HepG2 (cell line): ENCODE data around the gene IQCE. TPM values are rescaled to one million over a fixed set of nuclear protein-coding genes. Genes with fewer than 3 reads are reported as not detected.

ENCODE experiments used
- ATAC-seq: fragments of 200-7000 bp; cut with Tn5 transposase; 3 replicates; pipeline ENCODE4 v1.9.1; 2020; ENCODE audit warnings: mild to moderate bottlenecking, moderate library complexity
- BruUV-seq: library from RNA; stranded (reverse); fragments of 400-500 nt; replicated peaks from 2 replicates; lab custom pipeline; 2021; lab: Mats Ljungman, UMichigan
- CTCF ChIA-PET: fragments of 300-600 bp; formaldehyde crosslinking; extraction: SDS; loops from one replicate; lab custom pipeline; 2021; ENCODE audit warnings: low total read pairs, inconsistent platforms, low intra/inter-chr PET ratio; lab: Yijun Ruan, JAX
- POLR2A ChIA-PET: fragments of 350-600 bp; sonication (Branson Sonifier 250); formaldehyde crosslinking; loops from one replicate; lab custom pipeline; 2020; ENCODE audit warnings: antibody characterized with exemption, inconsistent platforms; lab: Yijun Ruan, JAX
- DNase-seq: peaks from one replicate; pipeline ENCODE4 v3.0.0-alpha.2; 2015; ENCODE audit warnings: low spot score
- FAIRE-seq: peaks from 3 replicates; lab custom pipeline; 2011; peaks lifted over from hg19 to GRCh38; lab: Jason Lieb, UNC
- H2AFZ ChIP-seq: one replicate; pipeline ENCODE4 v1.6.1; 2011; ENCODE audit warnings: low read length, inconsistent platforms
- H3K27ac ChIP-seq: fragments of 300-600 bp; 3 replicates; pipeline ENCODE4 v1.8.0; 2011; ENCODE audit warnings: mixed run types, mild to moderate bottlenecking, mixed read lengths, low read length, inconsistent platforms; ENCODE audit not compliant: insufficient read depth; ENCODE audit errors: extremely low read length
- H3K27me3 ChIP-seq, 2 experiments: fragments of 200-600 bp in 1 of 2; 2 replicates in 1 of 2; 3 replicates in 1 of 2; pipeline versions ENCODE4 v1.6.0 to v1.8.0; 2011; ENCODE audit warnings: low read length in 2 of 2, mild to moderate bottlenecking in 2 of 2, moderate library complexity in 2 of 2, inconsistent platforms in 1 of 2; ENCODE audit not compliant: insufficient read depth in 2 of 2, control insufficient read depth in 1 of 2
- H3K36me3 ChIP-seq, 2 experiments: fragments of 200-600 bp in 1 of 2; replicated peaks in 1 of 2; 2 replicates in 1 of 2; 3 replicates in 1 of 2; pipeline versions ENCODE4 v1.5.1 to v1.8.0; 2011; ENCODE audit warnings: low read length in 2 of 2, inconsistent platforms in 1 of 2; ENCODE audit not compliant: insufficient read depth in 2 of 2, control insufficient read depth in 1 of 2
- H3K4me1 ChIP-seq: 2 replicates; pipeline ENCODE4 v1.5.1; 2012; ENCODE audit warnings: low read length, inconsistent platforms; ENCODE audit not compliant: insufficient read depth
- H3K4me2 ChIP-seq: 2 replicates; pipeline ENCODE4 v1.6.0; 2011; ENCODE audit warnings: low read depth, low read length, inconsistent platforms
- H3K4me3 ChIP-seq, 3 experiments: fragments of 200-600 bp in 1 of 3; sonication (generic), shearing (Covaris generic) in 1 of 3; replicated peaks in 1 of 3; 2 replicates each; pipeline ENCODE4 v1.5.1; 2011 to 2016; ENCODE audit warnings: low read length in 3 of 3, inconsistent platforms in 2 of 3, low read depth in 2 of 3, mild to moderate bottlenecking in 2 of 3, control low read depth in 1 of 3, mixed read lengths in 1 of 3; ENCODE audit not compliant: insufficient read depth in 1 of 3
- H3K79me2 ChIP-seq: one replicate; pipeline ENCODE4 v1.6.1; 2011; ENCODE audit warnings: low read length, inconsistent platforms; ENCODE audit not compliant: insufficient read depth
- H3K9ac ChIP-seq: 2 replicates; pipeline ENCODE4 v1.6.0; 2011; ENCODE audit warnings: mild to moderate bottlenecking, low read depth, low read length, inconsistent platforms; ENCODE audit not compliant: insufficient read depth
- H3K9me3 ChIP-seq: 2 replicates; pipeline ENCODE4 v1.5.1; 2012; ENCODE audit warnings: mild to moderate bottlenecking, low read length
- H4K20me1 ChIP-seq: 2 replicates; pipeline ENCODE4 v1.6.0; 2011; ENCODE audit warnings: inconsistent platforms, mild to moderate bottlenecking, low read length, moderate library complexity; ENCODE audit not compliant: insufficient read depth
- CBFB ChIP-seq: sonication (generic); formaldehyde crosslinking; IDR thresholded peaks from 2 replicates; pipeline ENCODE4 v1.4.0; 2020; ENCODE audit warnings: missing genetic modification reagents
- E2F5 ChIP-seq: sonication (generic); formaldehyde crosslinking; conservative IDR thresholded peaks from 2 replicates; pipeline ENCODE4 v1.4.0; 2020; ENCODE audit warnings: missing genetic modification reagents
- SUZ12 ChIP-seq: fragments of 150-350 bp; IDR thresholded peaks from 2 replicates; pipeline ENCODE4 v1.6.1; 2014; ENCODE audit warnings: low read depth, low read length
- ZNF136 ChIP-seq: sonication (generic); formaldehyde crosslinking; IDR thresholded peaks from 2 replicates; pipeline ENCODE4 v1.8.1; 2022; ENCODE audit warnings: low read depth, mild to moderate bottlenecking, moderate library complexity, missing genetic modification reagents
- ZNF354B ChIP-seq: sonication (generic); formaldehyde crosslinking; IDR thresholded peaks from 2 replicates; pipeline ENCODE4 v1.8.0; 2022; ENCODE audit warnings: mild to moderate bottlenecking, missing genetic modification reagents
- ZNF510 ChIP-seq: sonication (generic); formaldehyde crosslinking; IDR thresholded peaks from 2 replicates; pipeline ENCODE4 v1.4.0; 2020; ENCODE audit warnings: low read depth, mild to moderate bottlenecking, missing genetic modification reagents
- ZNF775 ChIP-seq: sonication (generic); formaldehyde crosslinking; IDR thresholded peaks from 2 replicates; pipeline ENCODE4 v1.4.0; 2020; ENCODE audit warnings: missing genetic modification reagents, mild to moderate bottlenecking, moderate library complexity, borderline replicate concordance
- ZNF841 ChIP-seq: sonication (generic); formaldehyde crosslinking; IDR thresholded peaks from 2 replicates; pipeline ENCODE4 v1.8.1; 2023; ENCODE audit warnings: missing genetic modification reagents, borderline replicate concordance
- WGBS: methylation state at CpG from one replicate; pipeline ENCODE4 v1.1.6; 2017; ENCODE audit warnings: low lambda C conversion rate; 5-methylcytosine and 5-hydroxymethylcytosine counted together
- in situ Hi-C: cut with HindIII; loops from 2 replicates; pipeline ENCODE4 v1.10.0; 2017; ENCODE audit warnings: low pct_unique_long_range_greater_than_20kb; ENCODE audit not compliant: extremely low pct_ligation_motif_present
- intact Hi-C: fragments of 100-400 bp; cut with micrococcal nuclease; formaldehyde crosslinking; loops from one replicate; pipeline ENCODE4 v1.10.0; 2022; ENCODE audit not compliant: unreplicated experiment
- polyA plus RNA-seq, 8 experiments: library from polyadenylated mRNA; depleted of rRNA in 3 of 8; stranded (reverse) in 7 of 8; unstranded in 1 of 8; fragments of >200 nt; fragmentation: Illumina TruSeq in 4 of 8; extraction: Trizol in 4 of 8; gene quantifications; 2 replicates each; pipeline versions ENCODE4 v1.2.1 to v1.2.3, GENCODE V29; 2011 to 2016; ENCODE audit warnings: low read depth in 4 of 8, missing spikeins in 1 of 8, mixed read lengths in 1 of 8; ENCODE audit not compliant: insufficient read depth in 1 of 8
- total RNA-seq, 5 experiments: library from RNA; depleted of rRNA; stranded (reverse); fragments of >200 nt; fragmentation: Illumina TruSeq; extraction: Trizol; gene quantifications; 2 replicates each; pipeline ENCODE4 v1.2.3, GENCODE V29; 2016; ENCODE audit warnings: low read depth in 1 of 5
- TF ChIP-seq, protein P1 (sequence below): sonication (generic); formaldehyde crosslinking; conservative IDR thresholded peaks from 2 replicates; pipeline ENCODE4 v1.5.0; 2020; ENCODE audit warnings: missing genetic modification reagents

The IQCE gene
- total and polyA plus RNA-seq, 2 of the 13 experiments (the other 11 are each of a cell fraction or from before 2014, with no cell fraction given): 1.5 to 2.5 TPM

GRCh38 chr7:2570021-2570420 lies 11.2 kb downstream of the IQCE start:
- BruUV-seq: no TSS peak
- Histone ChIP-seq H4K20me1 (no peaks in the 10 kb centered on the region), H3K9ac (no peak overlapping the region), H3K9me3 (no peaks in the 10 kb centered on the region), H3K4me1 (peaks cover 16% of the 10 kb centered on the region), H3K27me3 (no peaks in the 10 kb centered on the region), H3K36me3 (no peaks in the 10 kb centered on the region), H3K79me2 (no peaks in the 10 kb centered on the region), H3K27ac (no peak overlapping the region), H2AFZ (no peak overlapping the region), H3K4me3 (no peak overlapping the region), H3K4me2 (no peak overlapping the region)
- in situ Hi-C loops (no loop called here), intact Hi-C loops (no loop called here)
- no peak for TF ChIP-seq ZNF841 (CRISPR knock-in tag)
- ChIA-PET CTCF (no interaction called here), POLR2A (no interaction called here)
- 90% methylated on average over 16 of the region's 16 CpGs for WGBS
- DNase-seq (no peak), FAIRE-seq (no peak), ATAC-seq (no peak)

DNA sequence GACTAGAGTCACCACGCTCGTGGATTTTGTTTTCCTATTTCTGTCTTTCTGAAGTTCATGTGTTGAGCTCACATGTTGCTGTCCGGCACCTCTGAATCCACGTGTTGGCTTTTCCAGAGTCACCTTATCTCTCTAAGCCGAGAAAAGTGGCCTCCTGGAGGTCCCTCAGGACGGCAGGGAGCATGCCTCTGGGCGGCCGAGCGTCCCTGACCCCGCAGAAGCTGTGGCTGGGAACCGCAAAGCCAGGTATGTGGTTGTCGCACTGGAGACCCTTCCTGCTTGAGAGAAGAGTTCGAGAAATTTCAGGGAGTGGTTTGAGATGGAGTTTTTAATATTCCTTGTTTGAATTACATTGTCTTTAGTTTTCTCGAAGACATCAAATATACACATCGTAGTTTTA lies 12.6 kb downstream of the IQCE start:
- no peak for FAIRE-seq
- intact Hi-C loops (no loop called here), in situ Hi-C loops (no loop called here)
- Histone ChIP-seq H3K27ac (no peak overlapping the region), H3K4me3 (no peak overlapping the region), H3K27me3 (no peaks in the 10 kb centered on the region), H3K4me2 (no peak overlapping the region), H3K79me2 (no peaks in the 10 kb centered on the region), H3K9ac (no peak overlapping the region), H3K9me3 (no peaks in the 10 kb centered on the region), H4K20me1 (no peaks in the 10 kb centered on the region), H3K4me1 (peaks cover 13% of the 10 kb centered on the region), H3K36me3 (no peaks in the 10 kb centered on the region), H2AFZ (no peak overlapping the region)
- POLR2A ChIA-PET: no interaction called here
- CTCF ChIA-PET: no interaction called here
- ATAC-seq: no peak
- BruUV-seq: no TSS peak
- TF ChIP-seq ZNF354B (CRISPR knock-in tag) (no peak), ZNF136 (no peak), E2F5 (CRISPR knock-in tag) (no peak), SUZ12 (no peak), CBFB (CRISPR knock-in tag) (no peak), ZNF775 (CRISPR knock-in tag) (no peak), ZNF510 (no peak)
- TF ChIP-seq, protein P1, sequence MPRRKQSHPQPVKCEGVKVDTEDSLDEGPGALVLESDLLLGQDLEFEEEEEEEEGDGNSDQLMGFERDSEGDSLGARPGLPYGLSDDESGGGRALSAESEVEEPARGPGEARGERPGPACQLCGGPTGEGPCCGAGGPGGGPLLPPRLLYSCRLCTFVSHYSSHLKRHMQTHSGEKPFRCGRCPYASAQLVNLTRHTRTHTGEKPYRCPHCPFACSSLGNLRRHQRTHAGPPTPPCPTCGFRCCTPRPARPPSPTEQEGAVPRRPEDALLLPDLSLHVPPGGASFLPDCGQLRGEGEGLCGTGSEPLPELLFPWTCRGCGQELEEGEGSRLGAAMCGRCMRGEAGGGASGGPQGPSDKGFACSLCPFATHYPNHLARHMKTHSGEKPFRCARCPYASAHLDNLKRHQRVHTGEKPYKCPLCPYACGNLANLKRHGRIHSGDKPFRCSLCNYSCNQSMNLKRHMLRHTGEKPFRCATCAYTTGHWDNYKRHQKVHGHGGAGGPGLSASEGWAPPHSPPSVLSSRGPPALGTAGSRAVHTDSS (CRISPR knock-in tag): no peak
- 84% methylated on average over 14 of the region's 15 CpGs for WGBS
- DNase-seq: no peak
